Activated T-helper 1 cell treated with anti-CD3 and anti-CD28 coated beads, Interleukin-12 subunit alpha, Interleukin-12 subunit beta, Interleukin-2, Interleukin-4 antibody, amounts not matched to agents 30 ng/mL and 10 ng/mL and 1 ng/mL, durations not matched to agents 14 hours and 24 hours and 36 hours (primary cell): ENCODE results near the gene PPP1R3A. TPM values are rescaled to one million over a fixed set of nuclear protein-coding genes. Genes with fewer than 3 reads are reported as not detected.
"Not testable (repeated sequence)": the region's sequence is repeated elsewhere in the genome, so short reads cannot be mapped to it uniquely, and the experiment has no call there.

Source experiments
- DNase-seq: peaks from one replicate; pipeline ENCODE4 v3.0.0; 2021; ENCODE audit warnings: low spot score
- H3K27ac Mint-ChIP-seq: one replicate; pipeline ENCODE4 v1.8.0; 2021; ENCODE audit warnings: mild to moderate bottlenecking, mixed read lengths
- H3K27me3 Mint-ChIP-seq: one replicate; pipeline ENCODE4 v1.8.0; 2022; ENCODE audit warnings: mild to moderate bottlenecking, moderate library complexity, mixed read lengths; ENCODE audit not compliant: insufficient read depth
- H3K36me3 Mint-ChIP-seq: one replicate; pipeline ENCODE4 v1.8.0; 2021; ENCODE audit warnings: low read depth, mixed read lengths
- H3K4me1 Mint-ChIP-seq: one replicate; pipeline ENCODE4 v1.8.0; 2021; ENCODE audit warnings: low read depth, mixed read lengths
- H3K4me3 Mint-ChIP-seq: one replicate; pipeline ENCODE4 v1.8.0; 2021; ENCODE audit warnings: mild to moderate bottlenecking, moderate library complexity, mixed read lengths
- H3K9me3 Mint-ChIP-seq: one replicate; pipeline ENCODE4 v1.8.0; 2021; ENCODE audit warnings: mixed read lengths
- intact Hi-C: fragments of 100-400 bp; cut with micrococcal nuclease; formaldehyde crosslinking; loops from one replicate; pipeline ENCODE4 v1.15.1; 2024
- total RNA-seq: library from RNA; stranded (reverse); gene quantifications from 2 replicates; pipeline ENCODE4 v1.2.3, GENCODE V29; 2022

The PPP1R3A gene
- total RNA-seq = not detected in 2 replicates

DNA sequence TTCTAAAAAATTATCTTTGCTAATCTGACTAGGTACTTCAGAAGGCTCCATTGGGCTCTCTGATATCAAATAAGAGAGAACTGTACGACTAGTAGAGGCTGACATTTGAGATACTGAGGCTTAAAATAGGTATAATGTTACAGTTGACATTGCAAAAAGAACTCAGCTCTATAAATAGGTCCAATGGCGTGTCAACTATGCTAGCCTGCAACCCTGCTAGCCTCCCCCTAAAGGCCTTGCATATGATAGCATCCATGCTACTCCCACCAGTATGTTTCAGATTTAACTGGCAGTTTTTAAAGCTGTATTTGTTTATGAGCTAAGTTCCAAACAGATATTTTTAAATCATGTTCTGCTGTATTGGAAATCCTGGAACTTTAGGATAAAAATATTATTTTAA, at the start of gene PPP1R3A:
TSS of gene PPP1R3A (minus strand) at position 64 of the 400 bp plus-strand sequence. CDS start at position 51, 13 bp downstream.
- no peaks in the 10 kb centered on the region for H3K9me3 Mint-ChIP-seq
- H3K27ac Mint-ChIP-seq = no peak within 1 kb of the TSS
- H3K36me3 Mint-ChIP-seq = no peaks in the 10 kb centered on the region
- intact Hi-C loops = no loop called here
- H3K4me1 Mint-ChIP-seq = no peaks in the 10 kb centered on the region
- no peaks in the 10 kb centered on the region for H3K27me3 Mint-ChIP-seq
- H3K4me3 Mint-ChIP-seq = no peak within 1 kb of the TSS
- no peak for DNase-seq

DNA sequence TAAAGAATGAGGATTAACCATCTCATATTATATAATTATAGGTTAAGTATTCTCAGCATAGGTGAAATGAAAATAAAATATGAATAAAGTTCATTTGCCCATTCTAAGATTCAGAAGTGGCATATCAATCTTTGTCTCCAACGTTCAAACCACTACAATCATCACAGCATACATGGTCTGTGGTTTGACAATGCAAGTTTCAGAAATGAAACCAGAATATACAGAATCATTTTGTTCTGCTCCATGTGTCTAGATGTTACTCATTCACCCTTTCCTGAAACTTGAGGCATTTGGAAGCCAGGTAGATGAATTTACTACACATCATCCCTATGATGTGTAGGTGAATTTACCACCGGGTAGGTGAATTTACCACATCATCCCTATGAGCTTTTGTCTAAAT, 44.5 kb upstream of the PPP1R3A start:
- H3K4me1 Mint-ChIP-seq = no peaks in the 10 kb centered on the region
- H3K27ac Mint-ChIP-seq = no peak overlapping the region
- DNase-seq = no peak
- H3K36me3 Mint-ChIP-seq = no peaks in the 10 kb centered on the region
- intact Hi-C loops = no loop called here
- no peaks in the 10 kb centered on the region for H3K9me3 Mint-ChIP-seq
- no peaks in the 10 kb centered on the region for H3K27me3 Mint-ChIP-seq
- no peak overlapping the region for H3K4me3 Mint-ChIP-seq

GRCh38 chr7:113959910-113960309, 41.1 kb upstream of the PPP1R3A start:
- Mint-ChIP-seq H3K36me3 (no peaks in the 10 kb centered on the region), H3K27ac (no peak overlapping the region), H3K27me3 (no peaks in the 10 kb centered on the region), H3K4me3 (no peak overlapping the region), H3K4me1 (no peaks in the 10 kb centered on the region), H3K9me3 (no peaks in the 10 kb centered on the region)
- intact Hi-C loops = no loop called here
- no peak for DNase-seq

DNA sequence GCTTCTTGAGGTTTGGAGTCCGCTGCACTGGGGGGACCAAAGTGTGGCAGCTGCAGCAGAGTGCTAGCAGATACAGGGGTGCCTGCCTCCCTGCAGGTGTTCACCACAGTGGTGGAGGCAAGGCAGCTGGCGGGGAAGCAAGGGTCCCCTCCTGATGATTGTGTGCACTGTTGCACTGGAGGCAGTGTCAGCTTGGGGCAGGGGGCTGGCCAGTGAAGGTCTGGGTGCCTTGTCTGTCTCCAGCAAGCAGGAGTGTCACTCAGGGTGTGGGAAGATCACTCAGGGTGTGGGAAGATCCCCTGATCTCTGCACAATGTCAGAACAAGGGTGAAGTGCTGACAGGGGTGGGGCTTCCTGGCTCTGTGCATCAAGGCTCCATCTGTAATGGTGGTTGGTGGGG, 36.3 kb upstream of the PPP1R3A start:
- no peaks in the 10 kb centered on the region for H3K36me3 Mint-ChIP-seq
- no peak for DNase-seq
- H3K27ac Mint-ChIP-seq = no peak overlapping the region
- no peak overlapping the region for H3K4me3 Mint-ChIP-seq
- H3K9me3 Mint-ChIP-seq = peaks cover 17% of the 10 kb centered on the region
- intact Hi-C loops = no loop called here
- no peaks in the 10 kb centered on the region for H3K27me3 Mint-ChIP-seq
- H3K4me1 Mint-ChIP-seq = no peaks in the 10 kb centered on the region

DNA sequence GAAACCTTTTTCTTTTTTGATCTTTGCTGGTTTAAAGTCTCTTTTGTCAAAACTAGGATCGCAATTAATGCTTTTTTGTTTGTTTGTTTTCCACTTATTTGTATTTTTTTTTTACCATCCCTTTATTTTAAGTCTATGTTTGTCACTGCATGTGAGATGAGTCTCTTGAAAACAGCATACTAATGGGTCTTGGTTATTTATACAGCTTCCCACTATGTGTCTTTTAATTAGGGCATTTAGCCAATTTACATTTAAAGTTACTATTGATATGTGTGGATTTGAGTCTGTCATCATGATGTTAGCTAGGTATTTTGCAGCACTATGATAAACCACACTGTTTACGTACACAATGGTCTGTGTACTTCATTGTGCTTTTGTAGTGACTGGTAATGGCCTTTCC, 34.7 kb upstream of the PPP1R3A start:
- Mint-ChIP-seq H3K4me3 (no peak overlapping the region), H3K36me3 (no peaks in the 10 kb centered on the region), H3K27ac (no peak overlapping the region), H3K27me3 (no peaks in the 10 kb centered on the region), H3K4me1 (no peaks in the 10 kb centered on the region), H3K9me3 (peaks cover 17% of the 10 kb centered on the region)
- no peak for DNase-seq
- intact Hi-C loops = no loop called here

DNA sequence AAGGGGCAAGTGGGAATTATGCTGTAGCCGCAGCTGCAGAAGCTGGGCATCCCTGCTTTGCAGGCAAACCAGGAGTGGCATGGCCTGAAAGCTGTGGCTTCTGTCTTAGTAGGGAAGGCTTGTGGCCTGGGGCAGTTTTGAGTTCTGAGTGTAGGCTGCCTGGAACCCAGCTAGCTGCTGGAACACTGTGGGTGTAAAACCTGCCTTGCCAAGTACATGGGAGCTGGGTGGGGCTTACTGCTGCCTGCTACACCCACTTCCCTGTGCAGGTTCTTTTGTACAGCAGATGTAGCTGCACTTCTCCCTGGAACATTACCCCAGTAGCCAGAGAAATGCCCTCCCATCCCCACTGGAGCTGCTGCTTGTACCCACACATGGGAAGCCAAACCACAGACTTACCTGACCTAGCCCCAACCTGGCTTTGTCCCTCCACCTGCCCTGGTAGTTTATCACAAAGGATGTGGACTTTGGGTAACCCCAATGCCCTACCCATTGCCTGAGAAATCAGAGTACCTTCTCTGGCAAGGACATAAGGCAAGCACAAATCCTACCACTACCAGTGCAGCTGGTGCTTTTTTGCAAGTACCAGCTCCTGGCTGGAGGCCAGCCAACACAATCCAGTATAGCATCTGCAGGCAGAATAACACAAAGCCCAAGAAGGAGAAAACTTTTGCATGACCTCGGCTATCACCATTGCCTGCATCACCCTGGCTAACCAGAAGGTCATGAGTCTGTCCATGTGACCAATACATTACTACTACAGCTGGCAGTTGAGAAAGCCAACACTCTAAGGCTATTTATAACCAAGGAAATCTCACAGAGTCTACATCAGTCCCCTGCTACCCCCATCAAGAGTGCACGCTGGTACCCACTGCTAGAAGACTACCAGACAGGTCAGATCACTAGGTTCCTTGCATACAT, 26.5 kb upstream of the PPP1R3A start:
- no peaks in the 10 kb centered on the region for H3K9me3 Mint-ChIP-seq
- no peaks in the 10 kb centered on the region for H3K4me1 Mint-ChIP-seq
- no peak for DNase-seq
- intact Hi-C loops = no loop called here
- H3K4me3 Mint-ChIP-seq = no peak overlapping the region
- H3K27me3 Mint-ChIP-seq = no peaks in the 10 kb centered on the region
- H3K27ac Mint-ChIP-seq = no peak overlapping the region
- H3K36me3 Mint-ChIP-seq = no peaks in the 10 kb centered on the region

GRCh38 chr7:113936982-113937381, 18.2 kb upstream of the PPP1R3A start:
- no peaks in the 10 kb centered on the region for H3K4me1 Mint-ChIP-seq
- H3K27ac Mint-ChIP-seq = no peak overlapping the region
- H3K36me3 Mint-ChIP-seq = no peaks in the 10 kb centered on the region
- H3K4me3 Mint-ChIP-seq = no peak overlapping the region
- no peaks in the 10 kb centered on the region for H3K27me3 Mint-ChIP-seq
- peaks cover 3% of the 10 kb centered on the region for H3K9me3 Mint-ChIP-seq
- no peak for DNase-seq
- intact Hi-C loops = no loop called here

DNA sequence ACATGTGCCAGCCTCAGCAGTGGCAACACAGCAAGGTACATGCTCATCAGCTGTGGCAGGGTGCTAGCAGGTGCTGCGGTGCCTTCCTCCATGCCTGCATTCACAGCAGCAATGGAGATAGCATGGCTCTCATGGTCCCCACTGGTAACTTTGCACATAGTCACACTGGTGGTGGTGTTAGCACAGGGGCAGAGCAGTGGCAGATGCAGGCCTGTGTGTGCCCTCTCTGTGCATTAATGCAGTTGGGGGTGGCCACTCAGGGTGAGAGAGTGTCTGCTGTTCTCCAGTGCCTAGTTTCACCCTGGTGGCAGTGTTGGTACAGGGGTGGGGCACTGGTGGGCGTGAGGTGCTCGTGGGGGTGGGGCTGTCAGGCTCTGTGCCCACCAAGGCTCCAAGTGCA, 17.7 kb upstream of the PPP1R3A start:
- Mint-ChIP-seq H3K4me3 (no peak overlapping the region), H3K4me1 (no peaks in the 10 kb centered on the region), H3K36me3 (no peaks in the 10 kb centered on the region), H3K9me3 (peaks cover 3% of the 10 kb centered on the region), H3K27ac (no peak overlapping the region), H3K27me3 (no peaks in the 10 kb centered on the region)
- DNase-seq = no peak
- intact Hi-C loops = no loop called here

- H3K27me3 Mint-ChIP-seq, H3K4me1 Mint-ChIP-seq, H3K27ac Mint-ChIP-seq, H3K36me3 Mint-ChIP-seq, H3K9me3 Mint-ChIP-seq, DNase-seq, intact Hi-C loops, H3K4me3 Mint-ChIP-seq: not testable (repeated sequence)
Measured at GRCh38 chr7:113929389-113929788, 10.6 kb upstream of the PPP1R3A start.

- H3K27me3 Mint-ChIP-seq = no peaks in the 10 kb centered on the region
- H3K36me3 Mint-ChIP-seq = no peaks in the 10 kb centered on the region
- no peak overlapping the region for H3K27ac Mint-ChIP-seq
- no peaks in the 10 kb centered on the region for H3K4me1 Mint-ChIP-seq
- no peak for DNase-seq
- no peak overlapping the region for H3K4me3 Mint-ChIP-seq
- no peaks in the 10 kb centered on the region for H3K9me3 Mint-ChIP-seq
- intact Hi-C loops = no loop called here
Measured at GRCh38 chr7:113928112-113928511, 9.3 kb upstream of the PPP1R3A start.

DNA sequence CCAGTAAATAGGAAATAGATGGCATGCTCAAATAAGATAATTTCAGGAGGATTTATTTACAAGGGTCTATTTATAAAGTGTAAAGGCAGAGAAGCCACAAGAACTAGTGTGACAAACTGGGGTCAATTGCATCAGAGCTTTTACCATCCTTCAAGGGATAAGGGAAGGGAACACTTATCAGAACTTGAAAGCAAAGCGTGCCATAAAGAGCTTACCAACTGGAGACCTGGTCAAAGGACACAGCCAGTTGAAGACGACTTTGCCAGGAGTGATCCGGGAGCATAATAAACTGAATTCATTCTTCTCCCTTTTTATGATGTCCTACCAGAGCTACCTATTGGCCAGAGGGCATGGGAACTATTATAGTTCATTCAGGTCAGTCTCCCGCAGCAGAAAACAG, 3.2 kb upstream of the PPP1R3A start:
- no peaks in the 10 kb centered on the region for H3K27me3 Mint-ChIP-seq
- no peak overlapping the region for H3K27ac Mint-ChIP-seq
- H3K9me3 Mint-ChIP-seq = no peaks in the 10 kb centered on the region
- H3K4me1 Mint-ChIP-seq = no peaks in the 10 kb centered on the region
- H3K4me3 Mint-ChIP-seq = no peak overlapping the region
- DNase-seq = no peak
- intact Hi-C loops = no loop called here
- H3K36me3 Mint-ChIP-seq = no peaks in the 10 kb centered on the region

DNA sequence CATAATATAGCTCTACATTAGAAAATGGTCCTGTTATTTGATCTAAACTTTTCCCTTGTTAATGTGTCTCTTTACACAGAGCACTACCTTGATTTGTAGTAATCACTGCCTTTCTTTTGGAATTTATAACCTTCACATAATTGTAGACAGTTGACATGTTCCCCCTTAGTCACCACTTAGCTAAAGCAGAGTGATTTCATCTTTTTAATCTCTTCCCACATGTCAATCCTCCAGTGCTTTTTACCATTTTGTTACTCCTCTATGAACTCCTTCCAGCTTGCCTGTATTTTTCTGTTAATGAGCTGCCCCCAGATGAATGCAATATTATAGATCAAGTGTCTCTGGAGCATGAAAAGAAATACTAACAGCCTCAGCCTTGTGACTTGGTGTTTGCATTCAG, 2.6 kb upstream of the PPP1R3A start:
- Mint-ChIP-seq H3K27me3 (no peaks in the 10 kb centered on the region), H3K27ac (no peak overlapping the region), H3K4me1 (no peaks in the 10 kb centered on the region), H3K9me3 (no peaks in the 10 kb centered on the region), H3K36me3 (no peaks in the 10 kb centered on the region), H3K4me3 (no peak overlapping the region)
- intact Hi-C loops = no loop called here
- DNase-seq = no peak

- no peak overlapping the region for H3K4me3 Mint-ChIP-seq
- H3K36me3 Mint-ChIP-seq = no peaks in the 10 kb centered on the region
- no peak for DNase-seq
- intact Hi-C loops = no loop called here
- no peaks in the 10 kb centered on the region for H3K9me3 Mint-ChIP-seq
- H3K27me3 Mint-ChIP-seq = no peaks in the 10 kb centered on the region
- H3K27ac Mint-ChIP-seq = no peak overlapping the region
- H3K4me1 Mint-ChIP-seq = no peaks in the 10 kb centered on the region
Measured at GRCh38 chr7:113917840-113918239, 969 bp downstream of the PPP1R3A start.

DNA sequence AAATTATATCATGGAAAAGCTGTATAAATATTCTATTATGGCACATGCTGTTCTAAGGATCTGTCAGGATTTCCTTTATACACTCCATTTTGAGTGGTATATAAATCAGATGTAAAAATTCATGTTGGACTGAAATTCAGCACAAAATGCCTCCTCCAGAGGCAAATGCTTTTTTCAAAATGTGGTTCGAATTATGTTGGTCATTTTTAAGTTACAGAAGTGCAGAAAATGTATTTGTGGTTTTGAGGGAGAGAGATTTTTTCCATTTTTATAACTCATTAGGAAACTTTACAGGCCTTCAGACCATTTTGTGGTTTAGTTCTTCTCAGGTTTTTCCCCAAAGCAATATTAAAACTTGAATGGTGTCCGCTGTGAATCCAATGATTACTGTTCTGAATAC, 2.9 kb downstream of the PPP1R3A start:
- intact Hi-C loops = no loop called here
- Mint-ChIP-seq H3K9me3 (no peaks in the 10 kb centered on the region), H3K4me3 (no peak overlapping the region), H3K27me3 (no peaks in the 10 kb centered on the region), H3K27ac (no peak overlapping the region), H3K4me1 (no peaks in the 10 kb centered on the region), H3K36me3 (no peaks in the 10 kb centered on the region)
- DNase-seq = no peak
